Loucy (cell line): ENCODE data around the gene PER2.

ENCODE experiments used
- H2AFZ ChIP-seq: fragments of 200-600 bp; sonication (generic); 2 replicates; pipeline ENCODE4 v1.6.0; 2016; ENCODE audit warnings: antibody characterized with exemption, mild to moderate bottlenecking, low read length, moderate library complexity
- H3F3A ChIP-seq: fragments of 200-600 bp; 2 replicates; pipeline ENCODE4 v1.6.0; 2016; ENCODE audit warnings: antibody characterized with exemption, low read depth, mild to moderate bottlenecking
- H3K27me3 ChIP-seq: fragments of 200-600 bp; sonication (generic); 2 replicates; pipeline ENCODE4 v1.6.1; 2014; ENCODE audit warnings: low read length, mild to moderate bottlenecking; ENCODE audit not compliant: insufficient read depth, poor library complexity, severe bottlenecking
- H3K36me3 ChIP-seq: fragments of 200-600 bp; sonication (generic); 2 replicates; pipeline ENCODE4 v1.6.1; 2016; ENCODE audit warnings: low read length; ENCODE audit not compliant: insufficient read depth
- H3K4me1 ChIP-seq: fragments of 200-600 bp; sonication (generic); 2 replicates; pipeline ENCODE4 v1.5.1; 2014; ENCODE audit warnings: low read length, mild to moderate bottlenecking; ENCODE audit not compliant: insufficient read depth, poor library complexity, severe bottlenecking
- H3K4me2 ChIP-seq: fragments of 200-600 bp; sonication (generic); 2 replicates; pipeline ENCODE4 v1.6.0; 2014; ENCODE audit warnings: antibody characterized with exemption, low read length, low read depth, mild to moderate bottlenecking; ENCODE audit not compliant: poor library complexity, severe bottlenecking
- H3K4me3 ChIP-seq: fragments of 200-600 bp; sonication (generic); 2 replicates; pipeline ENCODE4 v1.5.1; 2014; ENCODE audit warnings: low read length, mild to moderate bottlenecking, mixed read lengths; ENCODE audit not compliant: poor library complexity, severe bottlenecking
- H3K79me2 ChIP-seq: fragments of 200-600 bp; sonication (generic); 2 replicates; pipeline ENCODE4 v1.6.1; 2014; ENCODE audit warnings: low read length; ENCODE audit not compliant: insufficient read depth
- H3K9ac ChIP-seq: fragments of 200-600 bp; sonication (generic); 2 replicates; pipeline ENCODE4 v1.6.0; 2014; ENCODE audit warnings: mild to moderate bottlenecking, low read depth, low read length, moderate library complexity; ENCODE audit not compliant: poor library complexity, severe bottlenecking
- H3K9me2 ChIP-seq: fragments of 200-600 bp; sonication (generic); replicated peaks from 2 replicates; pipeline ENCODE4 v1.6.1; 2016; ENCODE audit warnings: low read depth, low read length, mixed read lengths
- H3K9me3 ChIP-seq: fragments of 200-600 bp; sonication (generic); 2 replicates; pipeline ENCODE4 v1.6.1; 2014; ENCODE audit warnings: mild to moderate bottlenecking, antibody characterized with exemption, low read length, low read depth; ENCODE audit not compliant: insufficient read depth
- H4K20me1 ChIP-seq: fragments of 200-600 bp; sonication (generic); 2 replicates; pipeline ENCODE4 v1.6.0; 2014; ENCODE audit warnings: antibody characterized with exemption, low read length, mild to moderate bottlenecking; ENCODE audit not compliant: insufficient read depth, poor library complexity, severe bottlenecking
- EZH2phosphoT487 ChIP-seq: fragments of 200-600 bp; IDR thresholded peaks from 2 replicates; pipeline ENCODE4 v1.6.1; 2018; ENCODE audit warnings: antibody characterized with exemption, mild to moderate bottlenecking, moderate library complexity, borderline replicate concordance
- TF ChIP-seq, protein P1 (sequence below): fragments of 200-600 bp; sonication (generic); conservative IDR thresholded peaks from 2 replicates; pipeline ENCODE4 v1.5.1; 2014; ENCODE audit warnings: mild to moderate bottlenecking, antibody characterized with exemption, low read length

PER2 gene

DNA sequence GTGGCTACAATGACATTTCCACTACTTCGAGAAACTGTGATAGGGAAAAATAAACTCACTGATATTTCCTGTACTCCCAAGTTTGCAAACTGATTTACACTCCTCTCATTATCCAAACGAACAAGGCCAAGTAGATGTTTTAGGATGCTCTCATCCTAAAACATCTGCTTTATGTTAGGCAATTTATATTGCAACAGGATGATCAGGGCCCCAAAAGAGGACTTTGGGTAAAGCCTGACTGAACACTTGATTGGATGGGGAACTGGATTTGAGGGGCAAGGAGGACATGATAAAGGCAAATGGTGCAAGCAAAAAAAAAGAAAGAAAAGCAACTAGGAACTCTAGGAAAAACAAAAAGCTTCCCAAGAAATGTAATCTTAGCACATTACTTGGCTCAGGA lies 46.4 kb downstream of the PER2 start:
- TF ChIP-seq, protein P1, sequence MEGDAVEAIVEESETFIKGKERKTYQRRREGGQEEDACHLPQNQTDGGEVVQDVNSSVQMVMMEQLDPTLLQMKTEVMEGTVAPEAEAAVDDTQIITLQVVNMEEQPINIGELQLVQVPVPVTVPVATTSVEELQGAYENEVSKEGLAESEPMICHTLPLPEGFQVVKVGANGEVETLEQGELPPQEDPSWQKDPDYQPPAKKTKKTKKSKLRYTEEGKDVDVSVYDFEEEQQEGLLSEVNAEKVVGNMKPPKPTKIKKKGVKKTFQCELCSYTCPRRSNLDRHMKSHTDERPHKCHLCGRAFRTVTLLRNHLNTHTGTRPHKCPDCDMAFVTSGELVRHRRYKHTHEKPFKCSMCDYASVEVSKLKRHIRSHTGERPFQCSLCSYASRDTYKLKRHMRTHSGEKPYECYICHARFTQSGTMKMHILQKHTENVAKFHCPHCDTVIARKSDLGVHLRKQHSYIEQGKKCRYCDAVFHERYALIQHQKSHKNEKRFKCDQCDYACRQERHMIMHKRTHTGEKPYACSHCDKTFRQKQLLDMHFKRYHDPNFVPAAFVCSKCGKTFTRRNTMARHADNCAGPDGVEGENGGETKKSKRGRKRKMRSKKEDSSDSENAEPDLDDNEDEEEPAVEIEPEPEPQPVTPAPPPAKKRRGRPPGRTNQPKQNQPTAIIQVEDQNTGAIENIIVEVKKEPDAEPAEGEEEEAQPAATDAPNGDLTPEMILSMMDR, result no peak
- no peak for TF ChIP-seq EZH2phosphoT487
- Histone ChIP-seq H3K4me2 (no peak overlapping the region), H3K36me3 (no peaks in the 10 kb centered on the region), H3K9me3 (no peaks in the 10 kb centered on the region), H3K4me3 (no peak overlapping the region), H3K9ac (no peak overlapping the region), H3K9me2 (no peaks in the 10 kb centered on the region), H3F3A (no peaks in the 10 kb centered on the region), H3K27me3 (no peaks in the 10 kb centered on the region), H3K79me2 (no peaks in the 10 kb centered on the region), H2AFZ (no peak overlapping the region), H4K20me1 (no peaks in the 10 kb centered on the region), H3K4me1 (peaks cover 19% of the 10 kb centered on the region)

DNA sequence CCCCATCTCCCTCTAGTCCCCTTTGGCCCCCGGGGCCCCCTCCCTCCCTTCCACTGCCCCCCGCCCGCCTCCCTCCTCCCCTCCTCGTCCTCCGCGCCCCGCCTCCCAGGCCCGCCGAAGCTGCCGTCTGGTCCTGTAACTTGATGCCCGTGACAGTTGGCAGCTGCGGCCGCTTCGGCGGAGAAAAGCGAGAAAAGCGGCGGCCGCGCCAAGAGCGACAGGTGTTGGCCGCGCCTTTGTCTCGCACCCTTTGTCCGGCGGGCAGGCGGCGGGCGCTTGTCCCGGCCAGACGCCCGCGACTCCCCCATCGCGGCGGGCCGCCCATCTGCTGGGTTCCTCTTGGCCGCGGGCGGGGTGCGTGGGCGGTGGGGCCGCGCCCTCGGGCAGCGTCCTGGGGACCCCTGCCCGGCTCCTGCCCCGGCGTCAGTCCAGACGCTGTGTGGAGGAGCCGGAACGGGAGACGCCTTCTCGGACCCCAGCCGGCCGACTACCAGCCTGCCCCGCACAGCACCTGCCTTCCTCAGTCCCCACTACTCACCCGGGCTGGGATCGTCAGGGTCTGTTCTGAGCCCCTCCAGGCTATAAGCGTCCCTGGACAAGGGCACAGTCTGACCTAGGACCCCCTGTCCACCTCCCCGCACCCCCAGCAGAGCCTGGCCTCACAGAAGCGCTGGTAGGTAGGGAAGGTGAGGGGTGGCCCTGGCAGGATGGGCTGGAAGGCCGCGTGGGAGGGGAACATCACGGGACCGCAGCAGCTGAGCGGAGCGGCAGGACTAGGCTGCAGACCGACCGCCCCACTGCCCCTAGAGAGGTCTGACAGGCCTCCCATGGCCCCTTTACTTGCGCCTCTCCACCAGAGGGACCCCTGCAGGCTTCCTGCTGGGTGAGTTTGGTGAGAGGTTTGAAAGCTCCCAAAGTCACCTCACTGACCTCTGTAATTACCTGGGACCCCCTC lies 47.4 kb downstream of the PER2 start:
- no peak overlapping the region for H3K9ac ChIP-seq
- H3K4me3 ChIP-seq, result no peak overlapping the region
- no peaks in the 10 kb centered on the region for H3K36me3 ChIP-seq
- no peak for TF ChIP-seq EZH2phosphoT487
- TF ChIP-seq, protein P1, result 0 out of 2 replicates have a peak, but pooled peaks have one; percentile 15
- no peaks in the 10 kb centered on the region for H3K9me3 ChIP-seq
- H4K20me1 ChIP-seq, result no peaks in the 10 kb centered on the region
- H3K79me2 ChIP-seq, result no peaks in the 10 kb centered on the region
- H3K4me1 ChIP-seq, result peaks cover 19% of the 10 kb centered on the region
- H3K4me2 ChIP-seq, result no peak overlapping the region
- no peaks in the 10 kb centered on the region for H3F3A ChIP-seq
- H3K9me2 ChIP-seq, result no peaks in the 10 kb centered on the region
- H3K27me3 ChIP-seq, result no peaks in the 10 kb centered on the region
- no peak overlapping the region for H2AFZ ChIP-seq

DNA sequence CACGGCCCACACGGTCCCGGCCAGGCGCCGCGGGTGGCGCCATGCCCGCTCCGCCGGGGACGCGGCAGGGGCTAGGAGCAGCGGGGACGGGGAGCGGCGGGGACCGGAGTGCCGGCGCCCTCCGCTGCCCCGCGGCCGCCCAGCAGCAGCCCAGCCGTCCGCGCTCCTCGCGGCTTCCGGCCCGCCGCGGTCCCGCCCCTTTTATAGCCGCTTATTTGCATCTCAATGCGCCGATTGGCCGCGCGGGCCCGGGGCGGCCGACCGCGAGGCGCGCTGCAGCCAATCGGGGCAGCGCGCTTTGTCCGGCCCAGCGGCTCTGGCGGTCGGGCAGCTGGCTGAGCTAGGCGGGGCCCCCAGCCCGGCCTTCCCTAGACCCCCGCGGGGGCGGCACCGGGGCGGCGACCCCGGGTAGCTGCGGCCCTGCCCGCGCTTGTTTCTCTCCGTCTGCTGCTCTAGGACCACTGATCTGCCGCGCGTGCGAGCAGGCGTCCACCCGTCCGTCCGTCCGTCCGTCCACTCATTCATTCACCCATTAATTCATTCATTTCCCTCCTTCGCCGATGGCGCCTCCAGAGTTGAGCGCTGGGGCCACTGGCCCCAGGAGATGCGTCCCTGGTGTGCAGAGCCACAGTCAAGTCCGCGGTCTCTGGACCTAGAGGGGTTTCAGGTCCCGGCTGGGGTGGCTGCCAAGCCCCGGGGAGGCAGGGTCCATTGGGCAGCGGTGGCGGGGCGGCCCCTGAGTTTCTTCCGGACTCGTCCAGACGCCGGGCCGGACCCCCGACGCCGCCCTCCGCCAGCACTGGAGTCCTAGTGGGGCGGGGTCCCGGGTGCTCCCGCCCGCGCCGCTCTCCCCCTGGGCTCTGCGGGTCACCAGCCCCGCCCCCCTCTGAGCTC lies 48.3 kb downstream of the PER2 start, which contains the start of gene HES6:
Gene HES6 (minus strand): TSS at position 176 of the 894 bp plus-strand sequence. CDS start 133 bp downstream, at position 43.
- H3K4me3 ChIP-seq, result peak within 1 kb of the TSS; percentile 77
- H3K9ac ChIP-seq, result peak within 1 kb of the TSS; percentile 57
- H3K9me3 ChIP-seq, result no peaks in the 10 kb centered on the region
- H3K9me2 ChIP-seq, result no peaks in the 10 kb centered on the region
- no peaks in the 10 kb centered on the region for H4K20me1 ChIP-seq
- no peaks in the 10 kb centered on the region for H3K27me3 ChIP-seq
- no peaks in the 10 kb centered on the region for H3K36me3 ChIP-seq
- H3K4me1 ChIP-seq, result peaks cover 19% of the 10 kb centered on the region
- TF ChIP-seq EZH2phosphoT487, result no peak
- TF ChIP-seq, protein P1, result no peak
- no peaks in the 10 kb centered on the region for H3F3A ChIP-seq
- H2AFZ ChIP-seq, result peak within 1 kb of the TSS; percentile 81
- no peaks in the 10 kb centered on the region for H3K79me2 ChIP-seq
- peak within 1 kb of the TSS; percentile 78 for H3K4me2 ChIP-seq
